ENCODE measurements around the gene RCOR3. TPM values are rescaled to one million over a fixed set of nuclear protein-coding genes. Genes with fewer than 3 reads are reported as not detected.
A peak's percentile ranks its signal among the peaks of the same experiment; 100 is the strongest.

Gene RCOR3
- total and polyA plus RNA-seq, 2 of the 8 experiments (the other 6 are each of a cell fraction or from before 2014, with no cell fraction given), result 21.4 to 36.3 TPM

- no peak overlapping the region for H2AFZ ChIP-seq (ENCODE audit: low read length)
- no peak overlapping the region for H4K5ac ChIP-seq (ENCODE audit: insufficient read length, low read depth, low read length)
- H3K18ac ChIP-seq (ENCODE audit: extremely low read depth, low read length), result no peak overlapping the region
- no peak overlapping the region for H4K91ac ChIP-seq (replicated peaks; ENCODE audit: insufficient read length, low read length)
- no peak overlapping the region for H2BK12ac ChIP-seq (ENCODE audit: low read depth, low read length)
- H3K4me1 ChIP-seq (replicated peaks in 1 of 4; ENCODE audit: control insufficient read depth in 3 of 4, insufficient read depth in 4 of 4, low read length in 3 of 4), result peaks cover 8 to 21% (median 16%) of the 10 kb centered on the region in 4 experiments; a peak in 6 of 7 replicates
- no peak overlapping the region for H3K27ac ChIP-seq (ENCODE audit: low read depth, low read length)
- no peak overlapping the region for H3K4me2 ChIP-seq (ENCODE audit: insufficient read depth in 1 of 2, low read depth in 2 of 2, low read length in 2 of 2)
- TF ChIP-seq ASH2L (IDR thresholded peaks at IDR 0.05; ENCODE audit: low read length), result no peak
- TF ChIP-seq GABPA (IDR thresholded peaks at IDR 0.05; ENCODE audit: borderline replicate concordance, insufficient read depth, low read length), result no peak
- no peak for TF ChIP-seq KDM5A (IDR thresholded peaks at IDR 0.05; ENCODE audit: low read length)
- no peak for TF ChIP-seq NRF1 (IDR thresholded peaks at IDR 0.05; ENCODE audit: low read depth, low read length)
- TF ChIP-seq RNF2 (IDR thresholded peaks at IDR 0.05; ENCODE audit: borderline replicate concordance, low read depth, low read length, missing control alignments, poor library complexity, severe bottlenecking), result no peak
- TF ChIP-seq CHD2 (IDR thresholded peaks at IDR 0.05; ENCODE audit: low read length), result no peak
- DNase-seq (ENCODE audit: low read depth in 1 of 2, low spot score in 2 of 2) (peak in 1 of 2 experiments; percentile 41), FAIRE-seq (no peak)
- H3K9me3 ChIP-seq (ENCODE audit: insufficient read depth in 2 of 2, low read depth in 1 of 2, low read length in 1 of 2), result no peaks in the 10 kb centered on the region
- H3K27me3 ChIP-seq (replicated peaks in 1 of 4; ENCODE audit: control insufficient read depth in 3 of 4, extremely low read depth in 1 of 4, insufficient read depth in 3 of 4, low read length in 3 of 4), result peaks cover 0 to 7% (median 4%) of the 10 kb centered on the region in 4 experiments; a peak in 5 of 7 replicates
- H3K23me2 ChIP-seq (ENCODE audit: low read depth, low read length), result peaks cover 5% of the 10 kb centered on the region
- peaks cover 15% of the 10 kb centered on the region for H3K79me1 ChIP-seq (ENCODE audit: low read depth, low read length)
- no peak overlapping the region for H2BK120ac ChIP-seq (replicated peaks; ENCODE audit: low read depth, low read length)
- H2BK5ac ChIP-seq (ENCODE audit: low read depth, low read length), result no peak overlapping the region
- H4K20me1 ChIP-seq (replicated peaks in 1 of 2; ENCODE audit: control insufficient read depth in 1 of 2, insufficient read depth in 2 of 2, low read length in 2 of 2), result peaks cover 0 to 5% of the 10 kb centered on the region in 2 experiments
- POLR2A ChIA-PET (ENCODE audit: partially characterized antibody), result interaction anchor here (0.6 kb wide), 1 partner anchor 520 kb away, joined by 3 read pairs; no protein-coding TSS in a partner anchor
- H3K79me2 ChIP-seq (ENCODE audit: control insufficient read depth in 1 of 2, insufficient read depth in 2 of 2, low read length in 2 of 2), result peaks cover 0 to 30% of the 10 kb centered on the region in 2 experiments; a peak in 2 of 4 replicates
- CTCF ChIA-PET (ENCODE audit: partially characterized antibody), result interaction anchor here (1.0 to 4.6 kb wide), 13 partner anchors 10 to 198 kb away, joined by 3 to 36 read pairs (median 4); no protein-coding TSS in a partner anchor
- H3K14ac ChIP-seq (ENCODE audit: insufficient read length), result no peak overlapping the region
- H3K36me3 ChIP-seq (ENCODE audit: control insufficient read depth in 2 of 4, insufficient read depth in 4 of 4, low read length in 3 of 4), result no peaks in the 10 kb centered on the region
- no peak overlapping the region for H2BK20ac ChIP-seq (ENCODE audit: low read length)
- no peak overlapping the region for H3K23ac ChIP-seq (ENCODE audit: insufficient read length)
- 83% methylated on average over 12 of the region's 12 CpGs; no CpG with 5 or more reads in 1 of the 2 experiments for WGBS, 2 experiments (ENCODE audit: extremely low coverage in 1 of 2, insufficient coverage in 1 of 2, insufficient read length in 1 of 2, insufficient replicate concordance in 2 of 2, low coverage in 1 of 2, low lambda C conversion rate in 2 of 2, missing lambda C conversion rate in 1 of 2)
- H3K9ac ChIP-seq (replicated peaks in 1 of 4; ENCODE audit: extremely low read depth in 1 of 4, low read depth in 3 of 4, low read length in 3 of 4), result no peak overlapping the region
- H2BK15ac ChIP-seq (ENCODE audit: low read length), result no peak overlapping the region
- no peak overlapping the region for H3K4ac ChIP-seq (replicated peaks; ENCODE audit: insufficient read length, low read depth, low read length)
- H4K8ac ChIP-seq (ENCODE audit: extremely low read depth, insufficient read depth, low read length), result no peak overlapping the region
- H2AK5ac ChIP-seq (ENCODE audit: low read depth, low read length), result no peak overlapping the region
- H3K4me3 ChIP-seq (ENCODE audit: extremely low read depth in 1 of 4, insufficient read depth in 2 of 4, low read depth in 3 of 4, low read length in 4 of 4), result no peak overlapping the region
- no peak overlapping the region for H3K56ac ChIP-seq (replicated peaks; ENCODE audit: insufficient read length, low read depth, low read length)
Observed at GRCh38 chr1:211324992-211325775, 66.0 kb downstream of the RCOR3 start.
